Measurements from ENCODE around the gene KIAA0232.

KIAA0232 gene

DNA sequence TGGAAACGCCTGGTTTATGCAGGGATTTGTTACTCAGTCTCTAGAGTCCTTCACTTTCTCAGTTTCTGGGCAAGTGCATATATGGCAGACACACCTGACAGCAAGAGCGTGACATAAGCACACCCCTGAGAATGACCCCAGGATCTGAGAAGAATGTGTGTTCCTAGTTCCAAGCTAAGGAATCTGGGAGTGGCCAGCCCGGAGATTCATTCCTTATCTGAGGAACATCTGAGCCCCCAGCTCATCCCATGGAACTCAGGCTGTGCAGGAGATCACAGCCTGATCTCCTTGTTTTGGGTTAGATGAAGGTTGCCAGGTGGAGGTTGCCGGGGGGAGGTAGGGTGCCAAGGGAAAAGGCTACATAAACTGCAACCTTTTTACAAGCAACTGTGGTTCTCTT is 23.8 kb upstream of the KIAA0232 start:
- DNase-seq, result no peak

DNA sequence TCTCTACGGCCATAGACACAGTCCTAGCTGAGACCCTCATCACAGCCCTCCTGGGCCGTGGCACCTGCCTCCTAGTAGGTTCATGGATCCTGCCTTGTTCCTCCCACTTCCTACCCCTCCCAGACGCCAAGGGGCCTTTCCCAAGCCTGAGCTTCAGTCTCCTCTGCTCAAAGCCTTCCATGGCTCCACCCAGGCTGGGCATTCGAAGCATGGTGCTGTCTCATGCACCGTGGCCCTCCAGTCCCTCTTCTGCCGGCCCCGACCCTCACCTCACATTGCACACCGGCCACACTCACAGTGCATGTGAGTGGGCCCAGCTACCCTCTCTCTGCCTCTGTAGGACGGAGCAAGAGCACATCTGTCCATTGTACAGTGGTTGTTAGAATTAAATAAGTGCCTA is 21.7 kb upstream of the KIAA0232 start:
- DNase-seq, result no peak

DNA sequence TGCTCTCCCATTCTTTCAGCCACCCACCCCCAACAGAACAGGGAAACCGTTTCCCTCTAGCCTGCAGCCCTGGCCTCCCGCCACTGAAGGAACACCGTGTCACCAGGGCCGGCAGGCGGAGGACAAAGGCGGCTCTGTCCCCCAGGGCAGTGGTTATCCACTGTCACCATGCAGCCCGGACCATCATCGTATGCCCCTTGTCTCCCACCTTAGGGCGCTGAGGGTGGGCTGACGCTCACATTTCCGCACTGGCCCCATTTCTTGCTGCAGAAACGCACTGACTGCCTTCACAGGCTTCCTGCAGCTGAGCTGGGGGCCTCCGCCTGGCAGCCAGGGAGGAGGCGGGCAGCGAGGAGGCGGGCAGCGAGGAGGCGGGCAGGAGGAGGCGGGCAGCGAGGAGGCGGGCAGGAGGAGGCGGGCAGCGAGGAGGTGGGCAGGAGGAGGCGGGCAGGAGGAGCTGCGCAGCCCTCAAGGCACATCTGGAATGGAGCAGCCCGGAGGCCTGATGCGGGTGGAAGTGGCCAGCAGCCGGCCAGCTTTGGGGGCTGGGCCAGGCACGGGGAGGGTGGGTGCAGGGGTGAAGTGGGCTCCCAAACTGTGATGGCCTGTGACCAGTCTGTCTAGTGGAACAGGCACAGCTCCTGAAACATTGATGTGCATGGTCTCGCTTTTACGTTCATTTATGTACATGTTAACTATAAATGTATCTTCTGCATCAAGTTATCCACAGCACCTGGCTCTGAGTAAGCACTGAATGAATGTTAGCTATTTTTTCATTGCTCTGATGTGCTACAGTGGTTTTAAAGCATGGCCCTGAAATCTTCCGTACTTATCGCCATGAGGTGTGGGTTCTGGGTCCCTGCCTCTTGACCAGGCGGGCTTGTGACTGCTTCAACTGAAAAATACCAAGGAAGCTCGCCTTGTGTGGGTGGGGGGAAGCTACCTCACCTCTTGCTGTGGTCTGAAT is 20.6 kb upstream of the KIAA0232 start:
- DNase-seq, result no peak

DNA sequence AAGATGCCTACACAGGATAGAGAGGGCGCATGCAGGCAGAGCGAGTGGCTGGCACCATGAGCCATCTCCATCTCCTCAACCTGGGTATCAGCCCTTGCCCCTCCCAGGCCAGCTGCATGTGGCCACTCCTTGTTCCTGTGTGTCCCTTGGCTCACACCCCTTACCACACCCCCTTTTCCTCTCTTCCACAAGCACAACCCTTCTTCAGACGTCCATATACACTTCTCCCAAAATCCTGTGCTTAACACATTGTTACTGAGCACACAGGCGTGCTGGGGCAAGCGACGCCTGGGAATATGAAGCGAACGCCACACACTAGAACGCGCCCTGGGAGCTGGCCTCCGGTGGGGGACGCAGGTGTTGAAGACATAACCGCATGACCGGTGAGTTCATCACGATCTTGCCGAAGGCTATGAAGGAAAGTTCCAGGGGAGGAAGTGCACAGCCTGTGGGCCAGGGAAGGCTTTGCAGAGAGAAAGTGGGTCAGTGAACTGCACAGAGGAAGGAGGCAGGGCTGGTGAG is 19.1 kb upstream of the KIAA0232 start:
- DNase-seq, result no peak

DNA sequence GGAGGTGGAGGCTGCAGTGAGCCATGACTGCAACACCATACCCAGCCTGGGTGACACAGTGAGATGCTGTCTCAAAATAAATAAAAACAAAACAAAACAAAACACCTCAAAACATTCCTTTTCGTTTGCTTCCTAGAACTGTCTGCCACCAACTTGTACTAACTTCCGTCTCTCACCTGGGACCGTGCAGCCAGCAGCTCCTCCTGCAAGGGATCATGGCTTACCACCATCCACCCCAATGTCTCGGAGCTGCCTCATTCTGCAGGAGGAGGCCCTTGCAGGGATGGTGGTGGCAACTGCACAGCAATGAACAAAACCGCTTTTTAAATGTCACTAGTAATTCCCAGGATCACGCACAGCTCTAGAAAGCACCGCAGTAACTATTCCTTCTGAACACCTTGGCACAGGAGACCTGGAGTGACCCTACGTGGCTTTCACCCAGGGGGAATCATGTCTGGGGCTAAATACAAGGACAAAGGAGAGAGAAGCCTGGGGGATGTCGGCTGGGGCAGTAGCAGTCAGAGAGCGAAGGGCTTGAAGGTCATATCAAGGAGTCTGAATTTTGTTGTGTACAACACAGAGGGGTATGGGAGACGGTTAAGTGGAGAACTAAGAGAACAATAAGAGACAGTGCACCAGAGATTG is 17.4 kb upstream of the KIAA0232 start:
- no peak for DNase-seq

DNA sequence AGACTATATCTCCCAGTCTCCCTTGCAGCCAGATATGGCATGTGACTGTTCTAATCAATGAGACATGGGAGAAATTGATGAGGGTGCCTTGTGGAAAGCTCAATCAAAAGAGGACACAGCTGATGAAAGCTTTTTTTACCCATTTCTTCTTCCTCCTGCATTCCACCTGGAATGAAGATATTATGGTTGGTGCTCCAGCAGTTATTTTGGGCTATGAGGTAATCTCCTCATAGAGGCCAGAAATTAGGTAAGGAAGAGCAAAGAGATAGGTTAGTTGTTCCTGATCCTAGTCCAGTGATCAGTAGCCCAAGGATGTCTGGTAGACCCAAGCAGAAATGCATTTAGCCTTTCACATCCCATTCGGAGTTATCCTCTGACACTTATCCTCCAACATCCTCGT is 16.8 kb upstream of the KIAA0232 start:
- DNase-seq, result no peak

DNA sequence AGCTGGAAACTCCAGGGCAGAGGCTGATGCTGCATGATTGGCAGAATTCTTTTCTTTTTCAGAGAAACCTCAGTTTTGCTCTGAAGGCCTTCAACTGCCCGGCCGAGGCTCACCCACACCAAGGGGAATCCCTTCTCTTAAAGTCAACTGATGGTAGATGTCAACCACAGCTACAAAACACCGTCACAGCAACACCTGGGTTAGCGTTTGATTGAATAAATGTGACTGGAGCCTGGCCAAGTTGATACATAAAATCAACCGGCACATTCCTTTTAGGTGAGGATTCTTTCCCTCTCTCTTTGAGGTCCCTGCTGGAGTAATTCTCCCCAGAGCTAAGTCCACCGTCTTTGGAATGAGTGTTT is 15.2 kb upstream of the KIAA0232 start:
- no peak for DNase-seq

DNA sequence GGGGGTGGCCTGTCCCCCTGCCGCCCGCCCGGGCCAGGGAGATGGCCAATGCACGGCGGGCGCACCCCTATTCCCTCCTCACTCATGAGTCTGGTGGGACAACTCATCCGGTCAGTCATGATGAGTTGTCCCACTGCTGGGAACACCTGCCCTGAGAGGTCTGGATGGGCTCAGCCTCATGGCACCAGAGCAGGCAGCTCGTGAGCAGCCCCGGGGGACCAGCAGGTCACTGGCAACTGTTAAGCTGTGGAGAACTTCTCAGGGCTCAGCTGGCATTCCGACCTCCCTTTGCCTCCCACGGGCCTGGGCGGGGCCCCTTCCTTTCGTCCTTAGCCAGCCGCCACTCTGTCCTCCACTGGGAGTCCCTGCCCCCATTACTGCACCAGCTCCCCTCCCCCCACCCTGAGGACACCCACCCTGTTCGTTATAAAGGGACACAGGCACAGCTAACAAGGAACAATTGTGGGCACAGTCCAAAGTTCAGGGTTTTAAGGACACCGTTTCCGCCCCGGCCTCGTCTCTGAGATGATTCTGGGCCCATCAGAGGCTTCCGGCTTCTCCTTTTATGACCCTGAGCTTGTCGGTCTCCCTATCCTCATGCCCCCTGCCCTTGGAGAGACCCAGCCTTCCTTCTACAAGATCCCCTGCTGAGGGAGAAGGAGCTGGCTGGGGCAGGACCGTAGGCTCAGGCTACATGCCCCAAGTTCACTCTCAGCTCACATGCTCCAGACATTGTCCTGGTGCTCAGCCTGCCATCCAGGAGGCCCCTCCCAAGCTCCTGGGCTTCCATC is 14.6 kb upstream of the KIAA0232 start:
- no peak for DNase-seq

DNA sequence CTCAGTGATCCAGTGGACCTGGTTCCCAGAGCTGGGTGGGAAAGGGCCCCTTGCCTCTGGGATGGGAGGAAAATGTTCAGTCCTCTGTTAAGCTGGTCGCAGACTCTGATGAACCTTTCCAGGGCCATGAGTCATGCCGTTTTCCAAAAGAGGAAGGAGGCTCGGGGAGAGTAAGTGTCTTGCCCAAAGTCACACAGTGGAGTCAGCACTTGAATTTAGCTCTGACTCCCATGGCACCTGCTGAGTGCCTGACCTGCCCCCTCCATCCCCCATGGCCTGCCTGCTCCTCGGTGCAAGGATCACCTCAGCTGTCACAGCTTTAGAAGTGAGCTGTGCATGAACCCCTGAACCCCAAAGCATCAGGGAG is 14.0 kb upstream of the KIAA0232 start:
- no peak for DNase-seq

DNA sequence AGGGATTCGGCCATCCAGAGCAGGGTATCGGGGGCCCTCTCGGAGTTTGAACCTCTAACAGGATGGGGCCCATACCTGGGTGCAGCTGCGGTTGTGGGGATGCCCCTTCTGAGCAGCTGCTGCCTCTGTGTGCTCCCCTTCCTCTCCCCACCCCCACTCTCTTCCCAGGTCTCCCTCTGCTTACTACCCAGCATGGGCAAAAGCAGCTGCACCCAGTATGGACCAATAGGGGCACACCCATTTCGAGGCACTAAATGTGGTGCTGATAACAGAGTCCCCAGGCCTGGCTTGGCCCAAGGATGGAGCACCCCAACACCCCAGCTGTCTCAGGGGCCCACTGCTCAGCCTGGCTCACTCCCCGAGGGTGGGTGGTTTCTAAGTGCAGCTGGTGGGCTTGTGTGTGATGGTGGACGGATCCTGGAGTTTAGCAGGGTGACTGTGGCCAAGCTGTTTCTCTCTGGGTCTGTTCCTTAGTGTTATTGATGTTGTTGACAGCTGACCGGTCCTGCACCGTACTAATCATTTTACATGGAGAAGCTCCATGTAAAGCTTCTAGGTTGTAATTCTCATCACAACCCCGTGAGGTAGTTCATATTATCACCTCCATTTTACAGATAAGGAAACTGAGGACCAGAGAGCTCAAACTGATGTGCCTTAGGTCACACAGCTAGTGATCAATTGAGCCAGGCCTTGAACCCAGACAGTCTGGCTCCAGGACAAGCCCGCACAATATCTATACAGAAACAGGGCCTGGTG is 13.1 kb upstream of the KIAA0232 start:
- DNase-seq, result peak; percentile 21

DNA sequence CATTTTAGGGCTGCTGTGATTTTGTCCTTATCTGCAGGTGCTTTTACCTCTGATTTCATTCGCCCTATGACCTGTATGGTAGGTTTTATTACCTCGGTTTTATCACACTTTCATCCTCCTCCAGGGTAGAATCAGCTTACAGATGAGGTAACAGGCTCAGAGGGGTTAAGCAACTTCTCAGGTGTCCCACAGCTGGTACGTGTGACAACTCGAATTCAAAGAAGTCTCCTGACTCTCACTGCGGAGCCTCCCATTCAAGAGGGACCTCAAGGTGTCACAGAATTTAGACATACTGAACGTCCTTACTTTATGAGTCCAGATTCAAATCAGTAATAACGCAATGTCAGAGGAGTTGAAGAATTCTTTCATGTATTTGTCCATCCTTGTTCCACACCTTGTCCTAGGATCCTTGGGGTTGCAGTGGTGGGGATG is 12.5 kb upstream of the KIAA0232 start:
- DNase-seq, result no peak

DNA sequence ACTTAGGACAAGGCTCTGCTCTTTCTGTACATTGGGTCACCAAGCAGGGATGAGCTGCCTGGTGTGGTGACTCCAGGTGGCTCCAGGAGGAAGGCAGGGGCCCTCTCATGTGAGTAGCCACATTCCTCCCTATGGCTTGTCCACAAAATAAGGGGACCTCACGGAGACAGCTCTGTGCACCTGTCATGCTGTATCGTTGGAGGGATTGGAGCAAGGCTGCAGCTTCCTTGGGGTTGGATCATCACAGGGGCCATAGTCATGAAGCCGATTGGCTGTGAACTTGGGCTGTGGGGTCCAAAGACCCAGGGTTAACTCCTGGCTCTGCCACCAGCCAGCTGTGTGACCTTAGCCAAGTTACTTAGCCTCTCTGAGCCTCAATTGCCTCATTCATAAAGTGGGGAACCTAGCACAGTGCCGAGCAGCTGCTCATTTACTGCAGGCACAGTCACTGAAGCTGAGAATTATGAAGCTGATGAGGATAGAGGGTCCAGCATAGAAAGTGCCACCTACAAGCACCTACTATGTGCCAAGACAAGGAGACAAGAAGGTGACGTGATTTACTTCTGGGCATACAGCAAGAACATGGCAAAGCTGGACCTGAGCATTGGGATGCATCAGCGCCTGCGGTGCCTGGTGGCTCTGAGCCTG is 11.8 kb upstream of the KIAA0232 start:
- no peak for DNase-seq

DNA sequence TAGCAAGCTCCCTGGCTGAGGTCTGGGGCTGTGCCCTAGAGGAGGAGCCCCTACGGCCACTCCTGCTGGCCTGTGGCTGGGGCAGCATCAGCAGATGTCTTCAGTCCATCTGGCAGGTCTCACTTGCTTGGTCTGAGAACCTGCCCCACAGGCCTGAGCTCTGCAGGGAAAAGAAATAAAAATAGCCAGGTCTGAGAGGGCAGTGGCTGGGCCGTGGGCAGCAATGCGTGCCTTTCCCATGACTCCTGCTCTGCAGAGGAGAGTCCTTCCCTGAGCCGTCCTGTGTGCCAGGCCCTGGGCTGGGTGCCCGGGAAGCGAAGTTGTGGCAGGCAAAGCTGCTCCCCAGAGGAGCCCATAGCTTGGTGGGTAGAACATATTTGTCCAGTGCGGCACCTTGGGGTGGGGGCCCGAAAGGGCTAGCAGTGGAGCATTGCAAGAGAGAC is 11.3 kb upstream of the KIAA0232 start:
- DNase-seq, result no peak

DNA sequence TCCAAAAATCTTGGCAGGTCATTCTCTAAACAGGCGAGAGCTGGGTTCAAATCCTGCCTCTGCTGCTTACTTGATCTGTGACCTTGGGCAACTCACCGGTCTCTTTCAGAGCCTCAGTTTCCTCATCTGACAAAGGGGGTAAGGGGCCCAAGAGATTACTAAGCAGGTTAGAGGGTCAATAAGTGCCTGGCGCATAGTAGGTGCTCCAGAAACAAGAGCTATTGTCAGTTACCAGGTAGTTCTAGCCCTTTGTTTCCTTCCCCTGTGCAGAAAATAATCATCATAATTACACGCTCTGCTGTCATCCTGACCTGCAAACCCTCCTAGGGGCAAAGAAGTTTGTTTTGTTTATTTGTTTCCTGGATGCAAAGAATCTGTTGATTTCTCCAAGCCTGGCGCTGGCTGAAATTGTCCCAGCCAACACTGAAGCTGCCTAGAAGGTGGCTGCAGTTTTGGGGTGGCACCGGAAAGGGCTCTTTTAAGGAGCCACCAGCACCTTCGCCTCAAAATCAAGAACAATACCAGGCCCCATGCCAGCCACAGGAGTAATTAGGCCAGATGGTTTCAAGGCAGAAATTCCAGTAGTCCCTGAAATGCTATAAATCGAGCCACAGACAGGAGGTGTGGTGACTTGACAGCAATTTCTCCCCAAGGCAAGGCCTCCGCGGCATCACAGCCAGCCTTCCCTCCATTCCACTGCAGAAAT is 10.2 kb upstream of the KIAA0232 start:
- DNase-seq, result no peak

DNA sequence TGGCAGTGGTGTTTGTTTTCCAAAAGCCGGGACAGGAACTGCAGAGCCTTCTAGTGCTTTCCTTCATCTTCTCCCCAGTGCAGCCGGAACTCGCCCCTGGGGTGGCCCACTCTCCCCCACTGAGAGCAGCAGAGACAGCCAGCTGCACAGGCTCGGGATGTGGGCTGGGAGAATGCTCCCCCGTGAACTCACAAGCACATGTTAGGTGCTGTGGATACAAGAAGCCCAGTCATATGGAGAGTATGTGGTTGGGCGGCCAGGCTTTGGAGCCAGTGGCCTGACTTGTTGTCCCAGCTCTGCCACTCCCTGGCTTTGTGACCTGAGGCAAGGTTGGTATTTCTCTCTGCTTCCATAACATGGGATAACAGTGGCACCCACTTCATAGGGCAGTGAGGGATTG is 9.4 kb upstream of the KIAA0232 start:
- no peak for DNase-seq

DNA sequence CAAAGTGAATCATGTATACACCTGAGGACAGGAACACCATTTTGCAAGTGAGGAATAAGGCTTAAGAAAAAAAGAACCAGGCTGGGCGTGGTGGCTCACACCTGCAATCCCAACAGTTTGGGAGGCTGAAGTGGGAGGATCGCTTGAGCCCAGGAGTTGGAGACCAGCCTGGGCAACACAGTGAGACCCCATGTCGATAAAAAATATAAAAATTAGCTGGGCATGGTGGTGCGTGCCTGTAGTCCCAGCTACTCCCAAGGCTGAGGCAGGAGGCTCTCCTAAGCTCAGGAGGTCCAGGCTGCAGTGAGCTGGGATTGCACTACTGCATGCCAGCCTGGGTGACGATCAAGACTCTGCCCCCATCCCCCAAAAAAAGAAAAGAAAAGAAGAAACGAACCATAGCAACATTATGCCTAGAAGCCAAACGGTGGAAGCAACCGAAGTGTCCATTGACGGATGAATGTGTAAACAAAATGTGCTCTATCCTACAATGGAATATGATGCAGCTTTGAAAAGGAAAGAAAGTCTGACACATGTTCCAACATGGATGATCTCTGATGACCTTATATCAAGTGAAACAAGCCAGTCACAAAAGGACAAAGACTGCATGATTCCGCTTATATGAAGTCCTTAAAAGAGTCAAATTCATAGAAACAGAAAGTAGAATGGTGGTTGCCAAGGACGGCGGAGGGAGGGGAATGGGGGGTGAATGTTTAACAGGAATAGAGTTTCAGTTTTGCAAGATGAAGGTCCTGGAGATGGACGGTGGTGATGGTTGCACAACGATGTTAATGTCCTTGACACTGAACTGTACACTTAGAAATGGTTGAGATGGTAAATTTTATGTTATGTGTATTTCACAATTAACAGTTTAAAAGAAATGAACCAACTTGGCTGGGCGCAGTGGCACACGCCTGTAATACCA is 8.6 kb upstream of the KIAA0232 start:
- no peak for DNase-seq

DNA sequence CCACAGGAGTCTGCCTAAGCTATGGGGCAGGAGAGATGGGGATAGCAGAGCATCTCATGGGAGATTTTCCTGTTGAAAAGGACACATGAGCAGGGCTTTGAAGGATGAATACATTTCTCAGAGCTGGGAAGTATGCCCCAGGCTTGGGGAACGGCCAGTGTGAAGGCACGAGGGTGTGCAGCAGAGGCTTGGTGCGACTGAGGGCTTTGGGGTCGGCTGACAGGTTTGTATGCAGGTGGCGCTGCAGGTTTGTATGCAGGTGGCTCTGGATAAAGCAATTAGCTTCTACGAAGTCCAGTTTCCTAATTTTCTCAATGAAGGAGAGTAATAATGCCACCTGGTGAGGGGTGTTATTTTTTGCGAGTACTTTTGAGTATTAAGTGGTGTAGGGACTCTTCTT is 6.8 kb upstream of the KIAA0232 start:
- DNase-seq, result no peak

DNA sequence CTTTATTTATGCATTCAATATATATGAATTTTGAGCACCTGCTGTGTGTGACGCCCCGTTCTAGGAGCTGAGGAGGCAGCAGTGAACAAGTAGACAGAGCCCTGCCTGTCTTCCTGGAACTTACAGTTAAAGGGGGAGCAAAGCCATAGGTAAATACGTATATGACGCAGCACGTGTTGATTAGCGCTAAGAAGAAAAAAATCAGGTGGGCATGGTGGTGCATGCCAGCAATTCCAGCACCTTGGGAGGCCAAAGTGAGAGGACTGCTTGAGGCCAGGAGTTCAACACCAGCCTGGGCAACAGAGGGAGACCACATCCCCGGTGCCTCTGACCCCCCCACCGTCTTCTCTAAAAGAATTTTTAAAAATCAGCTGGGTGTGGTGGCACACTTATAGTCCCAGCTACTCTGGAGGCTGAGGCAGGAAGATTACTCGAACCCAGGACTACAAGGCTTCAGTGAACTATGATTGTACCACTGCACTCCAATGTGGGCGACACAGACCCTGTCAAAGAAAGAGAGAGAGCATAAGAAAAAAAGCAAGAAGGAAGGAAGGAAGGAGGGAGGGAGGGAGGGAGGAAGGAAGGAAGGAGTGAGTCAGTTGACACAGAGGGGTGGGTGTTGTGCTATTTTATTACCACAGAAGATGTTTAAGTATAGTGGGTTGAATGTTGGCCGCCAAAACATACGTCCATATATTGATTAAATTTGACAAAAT is 5.4 kb upstream of the KIAA0232 start:
- no peak for DNase-seq

DNA sequence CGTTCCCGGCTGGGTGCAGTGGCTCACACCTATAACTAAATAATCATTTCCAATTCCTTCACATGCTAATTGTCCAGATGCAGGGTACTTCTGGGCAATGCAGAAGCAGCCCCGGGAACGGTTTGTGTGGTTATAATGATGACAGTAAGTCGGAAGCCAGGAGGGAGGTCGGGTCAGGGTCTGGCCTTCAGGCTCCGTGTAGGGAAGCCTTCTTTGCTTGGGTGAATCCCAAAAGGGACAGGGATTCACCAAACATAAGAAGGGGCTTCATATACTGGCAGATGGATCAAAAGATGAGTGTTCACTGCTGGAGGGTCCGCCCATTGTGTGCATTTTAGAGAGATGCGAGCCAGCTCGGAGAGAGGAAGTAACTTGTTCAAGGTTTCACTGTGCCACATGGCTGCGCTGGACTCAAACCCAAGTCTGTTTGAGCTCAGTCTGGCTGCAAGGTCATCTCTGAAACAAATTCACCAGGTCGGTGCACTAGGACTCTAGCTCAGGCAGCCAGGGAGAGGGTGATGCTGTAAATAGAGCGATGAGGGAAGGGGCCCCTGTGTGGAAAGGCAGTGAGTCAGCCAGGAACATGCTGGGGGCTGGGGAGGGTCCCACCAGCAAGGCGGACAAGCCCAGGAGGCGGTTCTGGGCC is 4.8 kb upstream of the KIAA0232 start:
- DNase-seq, result peak; percentile 12
